GM04503 (cell line): ENCODE data around the gene KCNIP2.

Experiments used
- DNase-seq: peaks from one replicate; pipeline ENCODE4 v3.0.0-alpha.2; 2012; ENCODE audit warnings: low read depth

The KCNIP2 gene

GRCh38 chr10:101782811-101783735 is 60.5 kb downstream of the KCNIP2 start, which contains the start of gene NPM3:
TSS of gene NPM3 (minus strand) at chr10:101783446. CDS start at chr10:101783390, 56 bp downstream.
- DNase-seq = no peak

- no peak for DNase-seq
Observed at GRCh38 chr10:101781984-101782810, 61.4 kb downstream of the KCNIP2 start.

GRCh38 chr10:101781655-101781983 is 62.0 kb downstream of the KCNIP2 start:
- no peak for DNase-seq

- DNase-seq = no peak
Observed at GRCh38 chr10:101780818-101781654, 62.6 kb downstream of the KCNIP2 start.

GRCh38 chr10:101780187-101780817 is 63.3 kb downstream of the KCNIP2 start:
- no peak for DNase-seq

GRCh38 chr10:101779544-101780186 is 63.9 kb downstream of the KCNIP2 start:
- DNase-seq = no peak

GRCh38 chr10:101778781-101779543 is 64.6 kb downstream of the KCNIP2 start:
- no peak for DNase-seq

- no peak for DNase-seq
Observed at GRCh38 chr10:101778151-101778780, 65.3 kb downstream of the KCNIP2 start.

GRCh38 chr10:101777619-101778145 is 65.9 kb downstream of the KCNIP2 start:
- no peak for DNase-seq

- no peak for DNase-seq
Observed at GRCh38 chr10:101776161-101776817, 67.3 kb downstream of the KCNIP2 start.
